Transverse colon (tissue), 4 donors: ENCODE measurements around the gene RYR3. TPM values are rescaled to one million over a fixed set of nuclear protein-coding genes. Genes with fewer than 3 reads are reported as not detected.
"Not testable (repeated sequence)": the region's sequence is repeated elsewhere in the genome, so short reads cannot be mapped to it uniquely, and the experiment has no call there.

ENCODE experiments used
- DNase-seq: peaks from one replicate; pipeline ENCODE4 v3.0.0-alpha.2; 2019
- H3K27ac ChIP-seq, 4 donors: fragments of 200-600 bp; sonication (generic); 2 replicates each; pipeline ENCODE4 v1.5.1; 2016 to 2018; ENCODE audit warnings: inconsistent platforms in 4 of 4
- H3K27me3 ChIP-seq: fragments of 200-600 bp; sonication (generic); 2 replicates; pipeline ENCODE4 v1.5.1; 2017; ENCODE audit warnings: inconsistent platforms
- H3K36me3 ChIP-seq, 4 donors: fragments of 200-600 bp; sonication (generic); 2 replicates each; pipeline ENCODE4 v1.5.1; 2017 to 2019; ENCODE audit warnings: inconsistent platforms in 4 of 4
- H3K4me1 ChIP-seq, 4 donors: fragments of 200-600 bp; sonication (generic); 2 replicates each; pipeline ENCODE4 v1.5.1; 2017 to 2020; ENCODE audit warnings: inconsistent platforms in 4 of 4
- H3K4me3 ChIP-seq, 4 donors: fragments of 200-600 bp; sonication (generic); 1 replicate in 1 of 4; 2 replicates in 3 of 4; pipeline versions ENCODE4 v1.5.1 to v1.6.1; 2017 to 2019; ENCODE audit warnings: inconsistent platforms in 4 of 4
- H3K9me3 ChIP-seq, 2 donors: fragments of 200-600 bp; sonication (generic); 2 replicates each; pipeline ENCODE4 v1.5.1; 2017 to 2019; ENCODE audit warnings: inconsistent platforms in 2 of 2
- CTCF ChIP-seq, 5 experiments: fragments of 200-600 bp in 3 of 5; fragments of 450-650 bp in 2 of 5; sonication (generic) in 3 of 5; IDR thresholded peaks; 1 replicate in 2 of 5; 2 replicates in 3 of 5; pipeline ENCODE4 v1.5.1; 2016 to 2017; ENCODE audit warnings: antibody characterized with exemption in 5 of 5, inconsistent platforms in 3 of 5, mild to moderate bottlenecking in 2 of 5, moderate library complexity in 1 of 5
- EP300 ChIP-seq: sonication (generic); formaldehyde crosslinking; IDR thresholded peaks from one replicate; pipeline ENCODE4 v1.6.1; 2017; ENCODE audit warnings: antibody characterized with exemption, low read depth
- POLR2A ChIP-seq: fragments of 450-650 bp; IDR thresholded peaks from one replicate; pipeline ENCODE4 v1.6.1; 2016; ENCODE audit warnings: antibody characterized with exemption, mild to moderate bottlenecking, moderate library complexity
- POLR2AphosphoS5 ChIP-seq, 3 donors: sonication (generic); formaldehyde crosslinking; IDR thresholded peaks; one replicate each; pipeline ENCODE4 v1.6.1; 2016; ENCODE audit warnings: antibody characterized with exemption in 3 of 3
- WGBS, 2 donors: methylation state at CpG; one replicate each; pipeline ENCODE4 v1.1.5; 2018; ENCODE audit warnings: low coverage in 1 of 2; 5-methylcytosine and 5-hydroxymethylcytosine counted together
- in situ Hi-C, 4 donors: fragments of 200-750 bp; cut with MboI; loops; one replicate each; pipeline versions ENCODE4 v1.15.0 to v1.15.1; 2017; ENCODE audit warnings: low sequenced_read_pairs in 3 of 4, low pct_ligation_motif_present in 1 of 4, low pct_unique_long_range_greater_than_20kb in 1 of 4
- intact Hi-C: fragments of 100-400 bp; cut with DNase I; formaldehyde crosslinking; loops from one replicate; pipeline ENCODE4 v1.15.1; 2023; ENCODE audit warnings: low total_unique reads
- total RNA-seq, 4 donors: library from RNA; depleted of rRNA; stranded (reverse); fragments of >200 nt; gene quantifications; one replicate each; pipeline ENCODE4 v1.1.0, GENCODE V29; 2016

RYR3 gene
- total RNA-seq, 4 donors from 2014 or later: 0.96 to 9.7 (median 5.4) TPM

GRCh38 chr15:33586786-33587697 is 276.3 kb downstream of the RYR3 start:
- H3K27ac ChIP-seq: no peak overlapping the region
- intact Hi-C loops (no loop called here), in situ Hi-C loops (loop anchor here in 1 of 4 donors (10.0 kb wide), 1 partner anchor 58 kb away; no protein-coding TSS in a partner anchor)
- no peak overlapping the region for H3K4me3 ChIP-seq
- H3K27me3 ChIP-seq: no peaks in the 10 kb centered on the region
- TF ChIP-seq CTCF (IDR thresholded peaks at IDR 0.05) (no peak), POLR2AphosphoS5 (IDR thresholded peaks at IDR 0.05) (no peak), EP300 (no peak), POLR2A (no peak)
- DNase-seq: no peak
- WGBS, 2 donors: 80 to 87% methylated on average over 10 to 17 of the region's 17 CpGs
- no peaks in the 10 kb centered on the region for H3K4me1 ChIP-seq
- H3K9me3 ChIP-seq: no peaks in the 10 kb centered on the region
- H3K36me3 ChIP-seq: no peaks in the 10 kb centered on the region

GRCh38 chr15:33587773-33588172 is 277.0 kb downstream of the RYR3 start:
- in situ Hi-C loops (loop anchor here in 1 of 4 donors (10.0 kb wide), 1 partner anchor 57 kb away; no protein-coding TSS in a partner anchor), intact Hi-C loops (no loop called here)
- Histone ChIP-seq H3K4me1 (no peaks in the 10 kb centered on the region), H3K4me3 (no peak overlapping the region), H3K9me3 (no peaks in the 10 kb centered on the region), H3K36me3 (no peaks in the 10 kb centered on the region), H3K27me3 (no peaks in the 10 kb centered on the region), H3K27ac (no peak overlapping the region)
- WGBS, 2 donors: 66 to 70% methylated on average over 2 of the region's 2 CpGs
- no peak for TF ChIP-seq CTCF (IDR thresholded peaks at IDR 0.05)
- no peak for DNase-seq

GRCh38 chr15:33592864-33593263 is 282.1 kb downstream of the RYR3 start:
- in situ Hi-C loops: no loop called here
- no peak for DNase-seq
- Histone ChIP-seq H3K4me1 (no peaks in the 10 kb centered on the region), H3K27ac (no peak overlapping the region), H3K9me3 (no peaks in the 10 kb centered on the region), H3K36me3 (no peaks in the 10 kb centered on the region), H3K27me3 (no peaks in the 10 kb centered on the region), H3K4me3 (no peak overlapping the region)
- TF ChIP-seq EP300 (no peak), POLR2A (no peak), POLR2AphosphoS5 (IDR thresholded peaks at IDR 0.05) (no peak), CTCF (IDR thresholded peaks at IDR 0.05) (no peak)
- 87 to 97% methylated on average over 5 of the region's 5 CpGs for WGBS, 2 donors
- intact Hi-C loops: no loop called here

GRCh38 chr15:33598382-33598781 is 287.6 kb downstream of the RYR3 start:
- in situ Hi-C loops, H3K27ac ChIP-seq, intact Hi-C loops, DNase-seq, H3K36me3 ChIP-seq, H3K9me3 ChIP-seq, H3K4me1 ChIP-seq, H3K27me3 ChIP-seq, H3K4me3 ChIP-seq: not testable (repeated sequence)
- 73 to 78% methylated on average over 4 of the region's 4 CpGs for WGBS, 2 donors
